NCI-H460 (cell line): ENCODE measurements around the gene CTNNBIP1. TPM values are rescaled to one million over a fixed set of nuclear protein-coding genes. Genes with fewer than 3 reads are reported as not detected.

ENCODE experiments used
- DNase-seq: peaks from one replicate; pipeline ENCODE4 v3.0.0-alpha.2; 2016; ENCODE audit warnings: low read depth; ENCODE audit errors: extremely low read depth
- total RNA-seq: library from RNA; depleted of rRNA; stranded (reverse); fragments of >200 nt; shearing (Covaris generic); gene quantifications from 2 replicates; pipeline ENCODE4 v1.2.3, GENCODE V29; 2014

Gene CTNNBIP1
- total RNA-seq, 1 experiment from 2014 or later, result 5.4 TPM

- no peak for DNase-seq
Measured at GRCh38 chr1:9881838-9882249, 28.2 kb downstream of the CTNNBIP1 start.

- DNase-seq, result no peak
Measured at GRCh38 chr1:9878404-9878803, 31.7 kb downstream of the CTNNBIP1 start.

- DNase-seq, result no peak
Measured at GRCh38 chr1:9877962-9878361, 32.1 kb downstream of the CTNNBIP1 start.

- DNase-seq, result no peak
Measured at GRCh38 chr1:9875636-9876000, 34.5 kb downstream of the CTNNBIP1 start.

GRCh38 chr1:9874959-9875635 is 35.0 kb downstream of the CTNNBIP1 start:
- DNase-seq, result peak; percentile 50

- no peak for DNase-seq
Measured at GRCh38 chr1:9874412-9874811, 35.7 kb downstream of the CTNNBIP1 start.

GRCh38 chr1:9873992-9874391 is 36.1 kb downstream of the CTNNBIP1 start:
- no peak for DNase-seq

GRCh38 chr1:9873385-9873784 is 36.7 kb downstream of the CTNNBIP1 start:
- no peak for DNase-seq

- DNase-seq, result no peak
Measured at GRCh38 chr1:9872430-9873165, 37.5 kb downstream of the CTNNBIP1 start.

GRCh38 chr1:9871707-9872425 is 38.2 kb downstream of the CTNNBIP1 start:
- DNase-seq, result no peak

GRCh38 chr1:9871021-9871420 is 39.0 kb downstream of the CTNNBIP1 start:
- DNase-seq, result no peak

GRCh38 chr1:9870572-9870971 is 39.5 kb downstream of the CTNNBIP1 start:
- DNase-seq, result no peak

- no peak for DNase-seq
Measured at GRCh38 chr1:9869831-9870251, 40.2 kb downstream of the CTNNBIP1 start.

- no peak for DNase-seq
Measured at GRCh38 chr1:9868244-9868590, 41.9 kb downstream of the CTNNBIP1 start.

GRCh38 chr1:9867408-9868243 is 42.4 kb downstream of the CTNNBIP1 start:
- DNase-seq, result peak; percentile 64

GRCh38 chr1:9866836-9867235 is 43.2 kb downstream of the CTNNBIP1 start:
- no peak for DNase-seq

GRCh38 chr1:9865724-9866123 is 44.3 kb downstream of the CTNNBIP1 start:
- no peak for DNase-seq

GRCh38 chr1:9863371-9863770 is 46.7 kb downstream of the CTNNBIP1 start:
- DNase-seq, result no peak

- no peak for DNase-seq
Measured at GRCh38 chr1:9861360-9861759, 48.7 kb downstream of the CTNNBIP1 start.

GRCh38 chr1:9860887-9861286 is 49.2 kb downstream of the CTNNBIP1 start:
- no peak for DNase-seq
